ENCODE results near the gene OR6P1.

The OR6P1 gene, protein sequence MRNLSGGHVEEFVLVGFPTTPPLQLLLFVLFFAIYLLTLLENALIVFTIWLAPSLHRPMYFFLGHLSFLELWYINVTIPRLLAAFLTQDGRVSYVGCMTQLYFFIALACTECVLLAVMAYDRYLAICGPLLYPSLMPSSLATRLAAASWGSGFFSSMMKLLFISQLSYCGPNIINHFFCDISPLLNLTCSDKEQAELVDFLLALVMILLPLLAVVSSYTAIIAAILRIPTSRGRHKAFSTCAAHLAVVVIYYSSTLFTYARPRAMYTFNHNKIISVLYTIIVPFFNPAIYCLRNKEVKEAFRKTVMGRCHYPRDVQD

DNA sequence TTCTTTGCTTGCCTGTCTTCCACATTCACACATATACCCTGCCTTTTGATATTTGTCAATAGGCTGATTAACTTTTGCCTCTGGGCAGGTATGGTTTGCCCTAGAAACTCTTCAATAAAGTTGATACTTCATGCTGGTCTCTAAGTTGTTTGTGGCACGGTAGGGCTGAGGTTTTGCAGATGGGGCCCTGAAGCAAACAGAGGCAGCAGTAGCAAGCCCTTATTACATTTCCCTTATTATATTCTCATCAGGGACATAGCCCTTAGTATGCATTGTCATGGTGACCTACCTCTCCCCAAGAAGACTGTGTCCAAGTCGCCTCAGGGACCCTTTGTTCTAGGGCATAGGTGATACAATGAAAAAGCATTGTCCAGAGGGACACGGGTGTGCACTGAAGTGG lies at the start of gene OR6P1:
Gene OR6P1, minus strand, starts transcription at position 101 of the 400 bp plus-strand sequence. CDS start 6,976 bp downstream, outside the sequence.
- DNase-seq = no peak

DNA sequence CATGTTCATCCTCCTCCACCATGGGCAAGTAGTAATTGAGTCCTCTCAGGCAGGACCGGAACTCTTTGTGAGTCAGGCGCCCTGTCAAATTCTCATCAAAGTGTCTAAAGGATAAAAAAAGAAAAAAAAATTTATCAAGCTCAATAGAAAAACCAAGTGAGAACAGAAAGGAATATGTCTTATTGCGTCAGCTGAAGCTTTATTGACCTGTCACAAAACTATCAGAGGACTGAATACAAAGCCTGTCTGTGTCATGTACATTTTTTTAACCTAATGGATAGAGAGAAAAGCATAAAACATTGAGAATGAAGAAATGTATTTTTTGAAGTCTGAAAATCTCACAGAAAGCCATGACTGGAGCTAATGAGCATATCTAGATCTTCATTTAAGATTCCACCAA lies 43.4 kb upstream of the OR6P1 start:
- no peak for DNase-seq

DNA sequence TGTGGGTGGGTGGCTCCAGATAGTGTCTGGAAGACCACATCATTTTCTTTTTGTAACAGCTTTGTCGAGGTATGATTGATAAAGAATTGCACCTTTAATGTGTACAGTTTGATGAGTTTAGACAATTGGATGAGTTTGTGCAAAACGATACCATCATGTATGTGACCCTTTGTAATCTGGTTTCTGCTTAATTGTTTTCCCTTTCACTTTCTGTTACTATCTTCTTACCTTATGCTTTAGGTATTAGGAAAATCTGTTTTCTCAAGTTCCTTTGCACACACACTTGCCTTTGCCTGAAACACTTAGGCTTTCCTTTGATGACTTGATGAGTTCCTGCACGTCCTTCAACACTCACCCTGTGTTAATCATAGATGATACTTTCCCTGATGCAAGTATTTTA lies 41.5 kb upstream of the OR6P1 start:
- no peak for DNase-seq

DNA sequence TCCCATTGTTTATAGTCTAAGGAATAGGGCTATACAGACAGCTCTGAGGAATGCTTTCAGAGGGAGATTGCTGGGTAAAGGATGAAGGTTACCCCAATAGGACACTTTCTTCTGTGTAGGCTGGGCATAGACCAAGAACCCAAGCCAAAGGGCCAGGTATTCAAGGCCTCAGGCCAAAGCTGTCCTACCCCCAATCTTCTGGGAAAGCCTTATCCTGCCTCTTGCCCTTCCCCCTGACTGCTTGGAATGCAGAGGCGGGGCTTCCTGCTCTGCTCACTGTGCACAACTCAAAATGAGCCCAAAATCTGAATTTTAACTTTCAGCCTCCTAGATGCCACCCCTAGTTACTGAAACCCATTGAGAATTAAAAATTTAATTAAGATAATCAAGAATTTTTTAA lies 36.9 kb upstream of the OR6P1 start:
- DNase-seq = no peak

DNA sequence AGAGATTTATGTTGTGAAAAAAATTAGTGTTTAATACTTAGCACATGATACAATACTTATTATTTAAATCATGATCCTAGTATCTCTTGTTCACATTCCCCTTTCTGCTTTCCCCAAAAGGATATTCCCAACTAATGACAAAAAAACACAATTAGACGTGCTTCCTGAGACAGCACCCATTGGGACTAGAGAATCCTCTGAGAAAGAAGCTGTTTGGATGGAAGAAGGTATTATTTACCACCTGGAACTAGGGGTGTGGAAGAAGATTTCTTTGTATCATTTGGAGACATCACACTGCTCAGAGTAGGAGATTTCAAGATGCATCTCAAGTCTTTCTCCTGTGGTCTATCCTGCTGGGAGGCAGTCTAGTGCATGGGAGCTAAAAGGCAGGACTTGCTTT lies 34.6 kb upstream of the OR6P1 start, which contains the start of gene OR10Z1:
Gene OR10Z1, plus strand, starts transcription at position 301 of the 400 bp plus-strand sequence. CDS start 1,171 bp downstream, outside the sequence.
- no peak for DNase-seq

DNA sequence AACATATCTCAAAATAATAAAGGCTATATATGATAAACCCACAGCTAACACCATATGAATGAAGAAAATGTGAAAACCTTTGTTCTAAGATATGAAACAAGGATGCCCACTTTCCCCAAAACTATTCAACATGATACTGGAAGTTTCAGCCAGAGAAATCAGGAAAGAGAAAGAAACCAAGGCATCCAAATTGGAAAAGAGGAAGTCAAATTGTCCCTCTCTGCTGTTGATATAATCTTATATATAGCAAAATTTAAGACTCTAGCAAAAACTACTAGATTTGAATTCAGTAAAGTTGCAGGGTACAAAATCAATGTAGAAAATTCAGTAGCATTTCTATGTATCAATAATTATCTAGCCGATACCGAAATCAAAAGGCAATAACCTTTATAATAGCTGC lies 30.4 kb upstream of the OR6P1 start:
- no peak for DNase-seq

DNA sequence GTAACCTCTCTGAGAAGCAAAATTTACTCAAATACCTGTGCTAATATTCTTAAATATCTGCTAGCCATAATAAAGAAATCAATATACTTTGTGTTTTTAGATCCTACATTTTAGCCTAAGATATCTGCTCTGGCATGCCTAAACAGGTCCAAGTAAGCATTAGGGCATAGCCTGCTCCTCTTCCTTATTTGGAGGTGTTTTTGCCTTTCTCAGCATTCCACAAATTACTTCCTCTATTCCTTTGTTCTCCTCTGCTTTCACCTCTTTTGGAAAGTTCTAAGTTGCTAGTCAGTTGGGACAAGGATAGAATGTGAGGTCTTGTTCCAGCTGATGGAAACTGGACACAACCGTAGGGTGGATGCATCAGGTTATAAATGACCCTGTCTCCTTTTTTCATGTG lies 16.6 kb upstream of the OR6P1 start:
- no peak for DNase-seq

DNA sequence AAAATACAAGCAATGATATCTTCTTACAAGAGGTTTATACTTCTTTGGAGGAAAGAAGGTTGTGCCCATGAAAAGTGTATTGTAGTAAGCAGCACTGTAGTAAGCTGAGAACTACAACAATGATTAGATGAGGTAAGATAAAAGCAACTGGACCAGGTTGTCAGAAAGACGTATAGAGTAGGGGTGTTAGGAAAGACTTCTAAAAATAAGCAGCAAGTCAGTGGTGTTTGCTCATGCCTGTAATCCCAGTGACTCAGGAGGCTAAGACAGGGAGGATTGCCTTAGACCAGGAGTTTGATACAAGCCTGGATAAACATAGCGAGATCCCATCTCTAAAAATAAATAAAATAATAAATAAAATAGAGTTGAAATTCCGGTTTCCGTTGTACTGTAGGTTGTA lies 13.6 kb upstream of the OR6P1 start:
- DNase-seq = no peak

DNA sequence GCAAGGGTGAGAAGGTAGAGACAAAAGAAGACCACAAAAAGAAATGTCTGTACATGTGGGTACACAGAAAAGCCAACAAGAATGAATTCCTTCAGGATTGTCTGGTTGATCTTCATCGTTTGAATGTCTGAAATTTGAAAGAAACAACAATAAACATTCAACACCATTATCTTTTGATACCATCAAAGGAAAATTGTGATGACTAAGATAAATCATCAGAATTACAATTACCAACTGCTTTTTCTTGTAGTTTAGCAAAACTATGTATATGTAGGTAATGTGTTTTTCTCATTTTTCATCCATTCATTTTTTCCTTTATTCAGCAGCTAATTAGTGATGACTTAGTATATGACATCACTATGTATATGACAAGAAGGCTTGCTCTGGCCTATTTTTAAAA lies 9.4 kb upstream of the OR6P1 start, which contains the start of gene OR10X1:
Gene OR10X1, minus strand, starts transcription at position 167 of the 400 bp plus-strand sequence. Its CDS starts 0 bp downstream, at position 167.
- DNase-seq = no peak

DNA sequence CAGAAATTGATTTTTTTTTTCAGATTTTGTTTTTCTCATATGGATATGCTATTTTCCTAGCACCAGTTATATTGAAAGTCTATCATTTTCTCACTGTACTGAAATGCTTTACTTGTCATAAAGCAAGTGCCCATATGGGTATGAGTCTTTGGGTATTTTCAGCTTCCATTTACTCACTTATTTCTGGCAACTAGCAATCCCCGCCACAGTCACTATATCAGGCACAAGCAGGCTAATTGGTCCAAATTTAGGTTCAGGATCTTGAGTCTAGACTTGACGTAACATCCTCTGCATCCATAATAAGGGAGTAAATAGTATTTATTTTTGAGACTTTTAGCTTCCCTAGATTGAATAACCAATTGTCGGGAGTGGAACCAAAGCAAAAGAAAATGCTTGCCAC lies 7.2 kb upstream of the OR6P1 start:
- DNase-seq = no peak

DNA sequence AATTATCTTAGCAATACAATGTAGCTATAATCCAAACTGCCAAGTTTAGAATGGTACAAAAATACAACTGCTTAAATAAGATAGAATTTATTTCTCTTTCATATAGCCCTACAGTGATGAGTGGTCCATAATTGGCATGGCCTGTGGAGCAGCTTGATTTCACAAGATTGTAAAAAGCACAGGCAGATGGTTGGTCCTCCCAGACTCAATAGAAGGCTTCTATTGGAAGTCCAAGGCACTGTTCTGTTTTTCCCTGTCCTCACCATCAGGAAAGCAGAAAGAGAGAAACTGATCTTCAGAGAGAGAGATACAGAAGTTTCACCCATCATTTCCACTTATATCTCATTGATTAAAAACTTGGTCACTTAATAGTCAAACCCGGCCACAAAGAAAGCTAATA lies 1.8 kb upstream of the OR6P1 start:
- DNase-seq = no peak

DNA sequence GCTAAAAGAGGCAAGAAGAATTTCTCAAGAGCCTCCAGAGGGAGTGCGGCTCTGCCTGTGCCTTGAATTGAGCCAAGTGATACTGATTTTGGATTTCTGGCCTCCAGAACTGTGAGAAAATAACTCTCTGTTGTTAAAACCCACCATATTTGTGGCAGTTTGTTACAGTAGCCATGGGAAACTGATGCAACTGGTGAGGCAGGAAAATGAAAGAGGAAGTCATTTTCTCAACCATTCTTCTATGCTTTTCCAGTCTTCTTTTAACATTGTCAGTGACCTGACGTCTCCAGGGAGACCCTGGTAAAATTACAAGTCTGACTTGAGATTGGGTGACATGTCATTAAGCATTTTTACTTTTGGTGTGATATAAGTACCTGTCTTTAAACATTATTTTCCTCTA lies 5.8 kb downstream of the OR6P1 start:
- DNase-seq = no peak

DNA sequence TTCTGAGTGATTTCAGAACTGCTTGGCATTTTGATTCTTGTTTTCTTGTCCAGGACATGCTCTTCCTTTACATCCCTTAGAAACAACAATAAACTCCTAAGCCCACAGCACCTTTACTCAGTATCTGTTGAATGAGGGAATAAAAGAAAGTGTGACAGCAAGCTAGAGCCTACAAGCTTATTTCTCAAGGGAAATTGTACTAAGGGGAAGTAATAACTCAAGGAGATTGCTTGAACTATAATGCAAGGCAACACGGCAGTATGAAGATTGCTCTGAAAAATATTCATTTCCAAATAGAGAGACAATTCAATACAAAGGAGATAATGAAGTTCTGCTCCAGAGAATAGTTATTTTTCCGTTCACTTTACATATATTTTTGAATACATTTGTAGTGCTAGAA lies 6.5 kb downstream of the OR6P1 start:
- DNase-seq = no peak

DNA sequence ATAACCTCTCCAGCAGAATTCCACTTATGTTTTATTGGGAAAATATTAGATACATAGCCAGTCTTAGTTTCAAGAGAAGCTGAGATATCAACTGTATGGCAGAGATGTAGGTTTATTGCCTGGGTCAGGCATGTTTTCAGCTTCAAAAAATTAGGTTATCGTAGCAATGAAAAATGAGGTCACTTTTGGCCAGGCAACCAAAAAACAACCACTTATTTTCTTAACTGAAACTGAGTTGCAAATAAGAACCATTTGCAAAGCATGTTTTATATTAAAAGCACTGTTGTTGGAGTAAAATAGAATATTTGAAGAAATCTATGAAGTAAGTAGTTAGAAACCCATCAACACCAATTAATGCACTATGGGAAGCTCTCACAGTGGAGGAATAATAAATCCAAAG lies 10.7 kb downstream of the OR6P1 start:
- DNase-seq = no peak

DNA sequence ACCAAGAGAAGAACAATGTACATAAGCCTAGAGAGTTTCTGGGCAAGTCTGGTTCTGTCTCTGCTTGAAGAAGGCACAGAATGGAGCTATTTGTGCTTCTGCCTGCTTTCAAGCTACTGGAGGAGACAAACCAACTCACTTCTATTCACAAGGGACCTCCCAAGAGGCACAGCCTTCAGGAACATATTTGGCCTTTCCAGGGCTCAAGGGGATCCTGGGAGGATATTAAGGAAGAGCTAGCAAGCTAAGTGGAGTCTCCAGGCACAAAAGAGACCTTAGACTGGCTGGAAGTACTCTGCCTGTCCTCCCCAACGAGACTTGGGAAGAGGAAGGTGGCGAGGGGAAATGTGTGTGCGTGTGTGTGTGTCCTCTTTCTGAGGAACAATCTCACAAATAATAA lies 16.0 kb downstream of the OR6P1 start, which contains the start of gene OR6Y1:
Gene OR6Y1, minus strand, starts transcription at position 54 of the 400 bp plus-strand sequence. CDS start 6,300 bp downstream, outside the sequence.
- DNase-seq = no peak

DNA sequence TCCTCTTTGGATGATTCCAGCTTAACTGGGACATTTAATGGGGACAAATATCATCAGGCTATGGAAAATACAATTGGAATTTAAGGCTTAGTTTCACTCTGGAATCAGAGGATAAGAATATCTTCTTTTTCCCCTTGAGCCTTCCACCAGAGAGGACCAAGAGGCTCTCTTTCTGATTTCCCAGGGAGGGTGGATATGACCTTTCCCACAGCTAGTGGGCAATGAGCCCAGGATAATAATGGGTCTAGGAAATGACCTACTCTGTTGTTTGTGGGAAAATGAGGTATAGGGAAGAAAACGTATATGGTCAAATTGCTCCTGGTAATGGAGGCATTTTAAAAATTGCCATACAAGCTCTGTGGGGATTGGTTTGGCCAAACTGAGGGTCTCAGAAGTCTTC lies 18.1 kb downstream of the OR6P1 start:
- DNase-seq = no peak

DNA sequence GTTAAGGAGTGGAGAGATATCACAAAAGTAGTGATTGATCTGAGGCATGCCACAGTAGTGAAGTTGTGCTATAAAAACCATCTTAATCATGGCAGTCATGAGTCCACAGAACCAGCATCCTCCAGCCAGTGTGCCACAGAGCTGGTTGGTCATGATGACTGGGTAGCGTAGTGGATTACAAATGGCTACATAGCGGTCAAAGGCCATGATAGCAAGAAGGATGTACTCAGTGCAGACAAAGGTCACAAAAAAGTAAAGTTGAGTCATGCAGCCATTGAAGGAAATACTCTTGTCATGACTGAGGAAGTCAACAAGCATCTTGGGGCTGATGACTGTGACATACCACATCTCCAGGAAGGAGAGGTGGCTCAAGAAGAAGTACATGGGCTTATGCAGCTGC lies 22.8 kb downstream of the OR6P1 start:
- no peak for DNase-seq

DNA sequence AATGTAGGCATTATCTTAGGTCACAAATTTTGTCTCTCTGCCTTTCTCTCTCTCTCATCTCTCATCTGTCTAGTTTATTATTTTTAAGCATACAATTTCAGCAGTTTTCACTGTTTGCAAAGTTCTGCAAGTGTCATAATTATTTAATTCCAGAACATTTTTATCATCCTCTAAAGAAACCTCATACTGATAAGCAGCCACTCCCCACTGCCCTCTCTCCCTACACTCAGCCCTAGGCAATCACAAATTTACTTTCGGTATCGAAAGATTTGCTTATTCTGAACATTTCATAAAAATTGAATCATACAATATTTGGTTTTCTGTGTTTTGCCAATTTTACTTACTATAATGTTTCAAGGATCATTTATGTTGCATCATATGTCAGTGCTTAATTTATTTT lies 32.8 kb downstream of the OR6P1 start:
- no peak for DNase-seq

DNA sequence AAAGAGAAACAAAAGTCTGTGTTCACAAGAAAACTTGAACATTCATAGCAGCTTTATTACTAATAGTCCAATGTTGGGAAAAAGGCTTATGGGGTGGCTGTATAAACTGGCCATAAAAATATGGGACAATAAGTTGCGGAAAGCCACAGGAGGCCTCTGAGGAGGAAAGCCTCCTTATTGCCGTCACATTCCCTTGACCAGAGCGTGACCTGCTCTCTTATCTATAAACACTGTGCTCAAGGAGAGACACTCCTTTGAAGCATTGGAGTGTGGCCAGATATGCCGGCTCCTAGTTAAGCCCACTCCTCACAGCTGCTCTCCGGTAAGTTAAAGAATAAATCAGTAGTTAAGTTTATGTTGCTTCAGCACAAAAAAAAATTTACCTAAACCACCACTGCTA lies 35.9 kb downstream of the OR6P1 start:
- DNase-seq = no peak

DNA sequence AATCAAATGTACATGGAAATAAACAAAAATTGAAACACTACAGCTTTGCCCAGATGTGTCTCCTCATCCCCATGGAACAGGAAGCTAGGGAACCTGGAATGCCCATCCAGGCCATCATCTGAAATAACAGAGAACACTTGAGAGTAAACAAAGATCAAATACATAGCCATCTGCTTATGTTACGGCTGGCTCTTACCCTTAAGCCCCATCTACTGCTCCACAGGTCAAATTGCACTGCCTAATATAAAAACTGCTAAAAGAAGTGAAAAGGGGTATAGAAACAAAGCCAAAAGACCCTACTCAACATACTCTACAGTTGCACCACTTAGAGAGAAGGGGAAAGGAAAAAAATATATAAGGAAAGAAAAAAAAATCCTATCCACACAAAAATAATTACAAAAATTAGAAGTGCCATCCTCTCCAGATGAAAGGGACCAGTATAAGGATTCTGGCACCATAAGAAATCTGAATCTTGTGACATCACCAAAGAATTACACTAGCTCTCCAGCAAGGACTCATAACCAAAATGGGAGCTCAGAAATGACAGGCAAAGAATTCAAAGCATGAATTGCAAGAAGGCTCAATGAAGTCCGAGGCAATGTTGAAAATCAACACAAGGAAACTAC lies 43.1 kb downstream of the OR6P1 start:
- no peak for DNase-seq

DNA sequence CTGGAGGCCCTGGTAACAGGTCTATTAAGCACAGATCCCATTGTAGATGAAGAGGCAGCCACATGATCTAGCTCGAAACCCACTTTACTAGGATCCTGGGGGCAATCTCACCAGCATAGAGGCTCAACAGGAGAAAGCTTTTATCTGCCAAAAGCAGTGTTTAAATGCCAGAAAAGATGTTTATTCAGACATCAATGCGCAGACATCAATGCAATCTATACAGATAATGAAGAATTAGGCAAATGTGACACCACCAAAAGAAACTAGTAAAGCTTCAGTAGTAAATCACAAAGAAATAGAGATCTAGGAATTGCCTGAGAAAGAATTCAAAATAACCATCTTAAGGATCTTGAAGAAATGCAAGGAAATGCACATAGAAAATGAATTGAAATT lies 48.7 kb downstream of the OR6P1 start:
- DNase-seq = no peak

DNA sequence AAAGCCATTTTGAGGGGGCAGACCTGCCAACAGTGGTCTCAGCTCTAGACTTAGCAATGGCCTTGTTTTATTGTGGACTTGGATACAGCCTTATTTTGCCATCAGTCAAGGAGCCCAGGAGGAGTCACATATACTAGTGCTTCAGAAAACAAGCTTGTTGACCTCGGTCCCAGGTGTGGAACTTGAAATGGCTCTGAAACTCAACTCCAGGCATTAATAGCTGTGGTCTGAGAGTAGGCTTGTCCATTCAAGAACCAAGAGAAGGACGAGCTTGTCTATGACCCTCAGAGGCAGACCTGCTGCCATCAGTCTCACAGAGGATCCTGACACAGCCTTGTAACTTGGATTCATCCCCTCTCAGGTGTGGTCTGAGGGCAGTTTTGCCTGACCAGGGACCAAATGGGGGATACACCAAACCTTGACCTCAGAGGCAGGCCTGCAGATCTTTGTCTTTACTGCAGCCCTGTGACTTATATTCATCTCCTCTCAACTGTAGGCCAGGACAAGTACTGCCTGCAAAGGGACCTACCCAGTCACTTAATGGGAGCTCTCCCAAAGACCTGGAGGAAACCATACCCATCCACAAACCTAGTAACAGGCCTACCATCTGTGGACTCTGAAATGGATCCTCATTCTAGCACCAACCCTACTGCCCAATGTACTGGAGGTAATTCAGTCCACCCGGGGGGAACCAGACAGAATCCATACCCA lies 49.3 kb downstream of the OR6P1 start:
- no peak for DNase-seq

DNA sequence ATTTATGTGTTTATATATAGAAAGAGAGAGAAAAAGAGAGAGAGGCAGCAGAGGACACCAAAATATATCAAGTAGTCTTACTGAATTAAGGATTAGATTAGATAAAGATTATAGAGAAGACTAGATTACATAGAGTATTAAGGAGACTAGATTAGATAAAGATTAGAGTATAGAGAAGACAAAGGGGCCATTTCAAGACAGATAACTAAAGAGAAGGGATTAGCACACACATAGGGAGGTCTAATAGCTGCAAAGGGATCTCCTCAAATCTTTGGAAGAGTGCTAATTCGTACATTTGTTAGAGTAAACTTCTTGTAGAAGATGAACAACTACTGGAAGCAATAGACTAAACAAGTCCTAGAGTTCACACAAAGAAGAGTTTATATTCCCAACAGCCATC lies 50.4 kb downstream of the OR6P1 start:
- DNase-seq = no peak

DNA sequence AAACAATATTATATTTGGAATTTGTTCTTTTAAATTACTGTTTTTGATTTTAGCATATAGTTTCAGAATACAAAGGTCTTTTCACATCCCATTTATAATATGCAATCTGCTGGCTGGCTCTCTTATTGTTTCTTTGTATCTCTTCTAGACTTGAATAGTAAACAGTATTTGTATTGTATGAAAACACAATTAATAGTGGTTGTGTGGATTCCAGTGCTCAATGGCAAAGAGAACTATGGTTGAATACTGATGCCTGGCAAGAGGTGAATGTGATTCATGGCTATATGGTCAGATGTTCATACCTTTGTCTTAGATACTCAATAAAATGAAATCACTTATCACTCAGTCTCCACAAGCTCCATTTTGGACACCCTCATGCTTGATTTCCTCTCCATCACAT lies 53.4 kb downstream of the OR6P1 start:
- DNase-seq = no peak

All from NCI-H524 (cell line).